ENCODE measurements around the gene NHERF2.

NHERF2 gene

GRCh38 chr16:2040041-2040786 lies 13.5 kb downstream of the NHERF2 start:
- H3K4me3 ChIP-seq (ENCODE audit: low read length): no peak overlapping the region
- H3K4me1 ChIP-seq (ENCODE audit: control insufficient read depth, low read depth, low read length): no peaks in the 10 kb centered on the region
- H3K27me3 ChIP-seq (ENCODE audit: control insufficient read depth, insufficient read depth, low read length): no peaks in the 10 kb centered on the region
- H3K9me3 ChIP-seq (ENCODE audit: control insufficient read depth, low read depth, low read length): no peaks in the 10 kb centered on the region
- H3K36me3 ChIP-seq (ENCODE audit: control insufficient read depth, low read depth, low read length): peaks cover 4% of the 10 kb centered on the region
- H3K27ac ChIP-seq (ENCODE audit: low read length): no peak overlapping the region
- H3K9ac ChIP-seq (ENCODE audit: low read length): no peak overlapping the region

- Histone ChIP-seq H3K9me3 (ENCODE audit: control insufficient read depth, low read depth, low read length) (no peaks in the 10 kb centered on the region), H3K4me3 (ENCODE audit: low read length) (no peak overlapping the region), H3K4me1 (ENCODE audit: control insufficient read depth, low read depth, low read length) (no peaks in the 10 kb centered on the region), H3K27ac (ENCODE audit: low read length) (no peak overlapping the region), H3K36me3 (ENCODE audit: control insufficient read depth, low read depth, low read length) (peaks cover 7% of the 10 kb centered on the region), H3K9ac (ENCODE audit: low read length) (no peak overlapping the region), H3K27me3 (ENCODE audit: control insufficient read depth, insufficient read depth, low read length) (no peaks in the 10 kb centered on the region)
Measured at GRCh38 chr16:2040787-2041522, 14.3 kb downstream of the NHERF2 start.

- Histone ChIP-seq H3K36me3 (ENCODE audit: control insufficient read depth, low read depth, low read length) (peaks cover 7% of the 10 kb centered on the region), H3K27ac (ENCODE audit: low read length) (no peak overlapping the region), H3K4me1 (ENCODE audit: control insufficient read depth, low read depth, low read length) (no peaks in the 10 kb centered on the region)
Measured at GRCh38 chr16:2042171-2042985, 15.7 kb downstream of the NHERF2 start.

GRCh38 chr16:2042986-2043666 lies 16.4 kb downstream of the NHERF2 start:
- H3K36me3 ChIP-seq (ENCODE audit: control insufficient read depth, low read depth, low read length): peaks cover 7% of the 10 kb centered on the region
- no peak overlapping the region for H3K4me3 ChIP-seq (ENCODE audit: low read length)
- no peak overlapping the region for H3K27ac ChIP-seq (ENCODE audit: low read length)
- no peaks in the 10 kb centered on the region for H3K4me1 ChIP-seq (ENCODE audit: control insufficient read depth, low read depth, low read length)
- no peaks in the 10 kb centered on the region for H3K27me3 ChIP-seq (ENCODE audit: control insufficient read depth, insufficient read depth, low read length)
- no peaks in the 10 kb centered on the region for H3K9me3 ChIP-seq (ENCODE audit: control insufficient read depth, low read depth, low read length)
- H3K9ac ChIP-seq (ENCODE audit: low read length): no peak overlapping the region

More at GRCh38 chr16:2042171-2042985, 15.7 kb downstream of the NHERF2 start:
- H3K9ac ChIP-seq (ENCODE audit: low read length): no peak overlapping the region
- no peak overlapping the region for H3K4me3 ChIP-seq (ENCODE audit: low read length)
- H3K9me3 ChIP-seq (ENCODE audit: control insufficient read depth, low read depth, low read length): no peaks in the 10 kb centered on the region
- no peaks in the 10 kb centered on the region for H3K27me3 ChIP-seq (ENCODE audit: control insufficient read depth, insufficient read depth, low read length)

- no peak overlapping the region for H3K9ac ChIP-seq (ENCODE audit: low read length)
- H3K36me3 ChIP-seq (ENCODE audit: control insufficient read depth, low read depth, low read length): peaks cover 7% of the 10 kb centered on the region
- no peak overlapping the region for H3K27ac ChIP-seq (ENCODE audit: low read length)
- H3K4me1 ChIP-seq (ENCODE audit: control insufficient read depth, low read depth, low read length): no peaks in the 10 kb centered on the region
- H3K9me3 ChIP-seq (ENCODE audit: control insufficient read depth, low read depth, low read length): no peaks in the 10 kb centered on the region
- H3K4me3 ChIP-seq (ENCODE audit: low read length): no peak overlapping the region
- H3K27me3 ChIP-seq (ENCODE audit: control insufficient read depth, insufficient read depth, low read length): no peaks in the 10 kb centered on the region
Measured at GRCh38 chr16:2043667-2044451, 17.2 kb downstream of the NHERF2 start.

GRCh38 chr16:2044541-2044940 lies 17.8 kb downstream of the NHERF2 start:
- H3K36me3 ChIP-seq (ENCODE audit: control insufficient read depth, low read depth, low read length): peaks cover 7% of the 10 kb centered on the region
- no peaks in the 10 kb centered on the region for H3K4me1 ChIP-seq (ENCODE audit: control insufficient read depth, low read depth, low read length)
- H3K9me3 ChIP-seq (ENCODE audit: control insufficient read depth, low read depth, low read length): no peaks in the 10 kb centered on the region
- no peak overlapping the region for H3K27ac ChIP-seq (ENCODE audit: low read length)
- no peak overlapping the region for H3K9ac ChIP-seq (ENCODE audit: low read length)
- no peaks in the 10 kb centered on the region for H3K27me3 ChIP-seq (ENCODE audit: control insufficient read depth, insufficient read depth, low read length)
- no peak overlapping the region for H3K4me3 ChIP-seq (ENCODE audit: low read length)

- no peaks in the 10 kb centered on the region for H3K9me3 ChIP-seq (ENCODE audit: control insufficient read depth, low read depth, low read length)
- H3K4me3 ChIP-seq (ENCODE audit: low read length): peak overlapping the region; percentile 91
- no peak overlapping the region for H3K9ac ChIP-seq (ENCODE audit: low read length)
- H3K27ac ChIP-seq (ENCODE audit: low read length): no peak overlapping the region
- H3K36me3 ChIP-seq (ENCODE audit: control insufficient read depth, low read depth, low read length): peaks cover 7% of the 10 kb centered on the region
- H3K27me3 ChIP-seq (ENCODE audit: control insufficient read depth, insufficient read depth, low read length): no peaks in the 10 kb centered on the region
- H3K4me1 ChIP-seq (ENCODE audit: control insufficient read depth, low read depth, low read length): no peaks in the 10 kb centered on the region
Measured at GRCh38 chr16:2045965-2046892, 19.5 kb downstream of the NHERF2 start.

GRCh38 chr16:2046893-2047329 lies 20.2 kb downstream of the NHERF2 start:
- Histone ChIP-seq H3K27ac (ENCODE audit: low read length) (no peak overlapping the region), H3K9ac (ENCODE audit: low read length) (peak overlapping the region; percentile 50), H3K27me3 (ENCODE audit: control insufficient read depth, insufficient read depth, low read length) (no peaks in the 10 kb centered on the region), H3K36me3 (ENCODE audit: control insufficient read depth, low read depth, low read length) (peaks cover 7% of the 10 kb centered on the region), H3K4me1 (ENCODE audit: control insufficient read depth, low read depth, low read length) (no peaks in the 10 kb centered on the region), H3K9me3 (ENCODE audit: control insufficient read depth, low read depth, low read length) (no peaks in the 10 kb centered on the region), H3K4me3 (ENCODE audit: low read length) (peak overlapping the region; percentile 91)

- Histone ChIP-seq H3K36me3 (ENCODE audit: control insufficient read depth, low read depth, low read length) (peaks cover 7% of the 10 kb centered on the region), H3K27me3 (ENCODE audit: control insufficient read depth, insufficient read depth, low read length) (no peaks in the 10 kb centered on the region), H3K27ac (ENCODE audit: low read length) (no peak within 1 kb of the TSS), H3K9me3 (ENCODE audit: control insufficient read depth, low read depth, low read length) (no peaks in the 10 kb centered on the region), H3K9ac (ENCODE audit: low read length) (peak within 1 kb of the TSS; percentile 50), H3K4me3 (ENCODE audit: low read length) (peak within 1 kb of the TSS; percentile 91), H3K4me1 (ENCODE audit: control insufficient read depth, low read depth, low read length) (no peaks in the 10 kb centered on the region)
Measured at GRCh38 chr16:2047330-2048115, 20.8 kb downstream of the NHERF2 start, which contains the start of the genes NTHL1 and TSC2. Gene NTHL1, minus strand, starts transcription at chr16:2047834. Its CDS starts 11 bp downstream, at chr16:2047823. Gene TSC2, plus strand, starts transcription at chr16:2047985. Its CDS starts 631 bp downstream, at chr16:2048616.

Measured in iPS-18a (cell line).